Neural cell (in vitro differentiated cells): ENCODE data around the gene DLEU7. TPM values are rescaled to one million over a fixed set of nuclear protein-coding genes. Genes with fewer than 3 reads are reported as not detected.

Experiments
- H2AFZ ChIP-seq: fragments of 200-600, 300-800 bp; sonication (generic), shearing (Covaris generic); 2 replicates; pipeline ENCODE4 v1.6.0; 2014; ENCODE audit warnings: low read depth, mild to moderate bottlenecking, antibody characterized with exemption, low read length, moderate library complexity
- H3F3A ChIP-seq: fragments of 200-600 bp; shearing (Covaris generic); 2 replicates; pipeline ENCODE4 v1.6.1; 2016; ENCODE audit warnings: mild to moderate bottlenecking, moderate library complexity, mixed read lengths, antibody characterized with exemption, low read length; ENCODE audit not compliant: insufficient read depth, poor library complexity, severe bottlenecking
- H3K27ac ChIP-seq: fragments of 200-600, 300-800 bp; sonication (generic), shearing (Covaris generic); 2 replicates; pipeline ENCODE4 v1.5.1; 2014; ENCODE audit warnings: mild to moderate bottlenecking, low read length, moderate library complexity
- H3K27me3 ChIP-seq: fragments of 300-800, 200-600 bp; sonication (generic), shearing (Covaris generic); 2 replicates; pipeline ENCODE4 v1.6.0; 2014; ENCODE audit warnings: mild to moderate bottlenecking, low read depth, low read length, moderate library complexity; ENCODE audit not compliant: insufficient read depth
- H3K36me3 ChIP-seq: fragments of 300-800, 200-600 bp; sonication (generic), shearing (Covaris generic); 2 replicates; pipeline ENCODE4 v1.5.1; 2014; ENCODE audit warnings: mild to moderate bottlenecking, antibody characterized with exemption, low read length, moderate library complexity; ENCODE audit not compliant: insufficient read depth
- H3K4me2 ChIP-seq: fragments of 300-800, 200-600 bp; sonication (generic), shearing (Covaris generic); 2 replicates; pipeline ENCODE4 v1.6.0; 2014; ENCODE audit warnings: mild to moderate bottlenecking, low read length
- H3K4me3 ChIP-seq: fragments of 300-800, 200-600 bp; sonication (generic), shearing (Covaris generic); 2 replicates; pipeline ENCODE4 v1.5.1; 2014; ENCODE audit warnings: mild to moderate bottlenecking, low read length, moderate library complexity
- H3K79me2 ChIP-seq: fragments of 200-600 bp; shearing (Covaris generic); replicated peaks from 2 replicates; pipeline ENCODE4 v1.6.0; 2014; ENCODE audit warnings: mild to moderate bottlenecking, low read length, moderate library complexity; ENCODE audit not compliant: insufficient read depth
- H3K9ac ChIP-seq: fragments of 300-800, 200-600 bp; sonication (generic), shearing (Covaris generic); 2 replicates; pipeline ENCODE4 v1.6.1; 2016; ENCODE audit warnings: mild to moderate bottlenecking, low read length, mixed read lengths
- H3K9me2 ChIP-seq: fragments of 200-600 bp; shearing (Covaris generic); 2 replicates; pipeline ENCODE4 v1.6.1; 2016; ENCODE audit warnings: mild to moderate bottlenecking, low read length, mixed read lengths; ENCODE audit not compliant: insufficient read depth
- H3K9me3 ChIP-seq: fragments of 200-600, 300-800 bp; sonication (generic), shearing (Covaris generic); 2 replicates; pipeline ENCODE4 v1.6.1; 2016; ENCODE audit warnings: mild to moderate bottlenecking, mixed run types, low read length, moderate library complexity, mixed read lengths
- H4K20me1 ChIP-seq: fragments of 200-600 bp; shearing (Covaris generic); 2 replicates; pipeline ENCODE4 v1.6.1; 2016; ENCODE audit warnings: mild to moderate bottlenecking, mixed run types; ENCODE audit not compliant: insufficient read depth
- CTCF ChIP-seq: fragments of 450-650 bp; IDR thresholded peaks from 2 replicates; pipeline ENCODE4 v1.5.1; 2014; ENCODE audit warnings: antibody characterized with exemption, mild to moderate bottlenecking, moderate library complexity; ENCODE audit not compliant: poor library complexity, severe bottlenecking
- EP300 ChIP-seq: fragments of 450-650 bp; conservative IDR thresholded peaks from 2 replicates; pipeline ENCODE4 v1.6.1; 2014; ENCODE audit warnings: antibody characterized with exemption, mild to moderate bottlenecking, moderate library complexity; ENCODE audit not compliant: poor library complexity, severe bottlenecking
- EZH2 ChIP-seq: fragments of 200-600, 300-800 bp; shearing (Covaris generic), sonication (generic); IDR thresholded peaks from 2 replicates; pipeline ENCODE4 v1.6.1; 2014; ENCODE audit warnings: antibody characterized with exemption, low read length, borderline replicate concordance, mild to moderate bottlenecking; ENCODE audit not compliant: insufficient read depth, poor library complexity, severe bottlenecking
- MXI1 ChIP-seq: fragments of 450-650 bp; conservative IDR thresholded peaks from 2 replicates; pipeline ENCODE4 v1.6.1; 2014; ENCODE audit warnings: antibody characterized with exemption, mild to moderate bottlenecking; ENCODE audit not compliant: poor library complexity, severe bottlenecking
- POLR2AphosphoS5 ChIP-seq: IDR thresholded peaks from 2 replicates; pipeline ENCODE4 v1.6.1; 2012
- RAD21 ChIP-seq: fragments of 450-650 bp; conservative IDR thresholded peaks from 2 replicates; pipeline ENCODE4 v1.6.1; 2014; ENCODE audit warnings: antibody characterized with exemption, mild to moderate bottlenecking, moderate library complexity
- REST ChIP-seq: IDR thresholded peaks from 2 replicates; pipeline ENCODE4 v1.6.1; 2012; ENCODE audit warnings: borderline replicate concordance
- SMC3 ChIP-seq: fragments of 450-650 bp; conservative IDR thresholded peaks from 2 replicates; pipeline ENCODE4 v1.6.1; 2014; ENCODE audit warnings: antibody characterized with exemption, mild to moderate bottlenecking, moderate library complexity; ENCODE audit not compliant: poor library complexity
- TAF1 ChIP-seq: IDR thresholded peaks from 2 replicates; pipeline ENCODE4 v1.6.1; 2012; ENCODE audit warnings: low read depth
- polyA plus RNA-seq: library from polyadenylated mRNA; depleted of rRNA; stranded (reverse); fragments of >200 nt; gene quantifications from 2 replicates; pipeline ENCODE4 v1.2.3, GENCODE V29; 2014

The DLEU7 gene
- polyA plus RNA-seq, 1 donor from 2014 or later, result 0.26 TPM

GRCh38 chr13:50845211-50845610 is 1.7 kb upstream of the DLEU7 start:
- H3K27ac ChIP-seq, result no peak overlapping the region
- no peak overlapping the region for H3K4me3 ChIP-seq
- H3K9ac ChIP-seq, result no peak overlapping the region
- H3K4me2 ChIP-seq, result no peak overlapping the region
- no peaks in the 10 kb centered on the region for H3F3A ChIP-seq
- TF ChIP-seq REST (no peak), EZH2 (no peak), EP300 (no peak), CTCF (no peak), TAF1 (no peak), SMC3 (no peak), MXI1 (no peak), POLR2AphosphoS5 (no peak), RAD21 (no peak)
- H3K9me3 ChIP-seq, result no peaks in the 10 kb centered on the region
- no peaks in the 10 kb centered on the region for H3K9me2 ChIP-seq
- no peaks in the 10 kb centered on the region for H3K79me2 ChIP-seq
- H2AFZ ChIP-seq, result no peak overlapping the region
- H4K20me1 ChIP-seq, result no peaks in the 10 kb centered on the region
- H3K27me3 ChIP-seq, result peaks cover 24% of the 10 kb centered on the region
- no peaks in the 10 kb centered on the region for H3K36me3 ChIP-seq

- H3K9me3 ChIP-seq, result no peaks in the 10 kb centered on the region
- H3K27ac ChIP-seq, result no peak overlapping the region
- peaks cover 24% of the 10 kb centered on the region for H3K27me3 ChIP-seq
- H3F3A ChIP-seq, result no peaks in the 10 kb centered on the region
- H4K20me1 ChIP-seq, result no peaks in the 10 kb centered on the region
- no peaks in the 10 kb centered on the region for H3K9me2 ChIP-seq
- H3K4me2 ChIP-seq, result no peak overlapping the region
- no peaks in the 10 kb centered on the region for H3K79me2 ChIP-seq
- H3K9ac ChIP-seq, result no peak overlapping the region
- no peak overlapping the region for H2AFZ ChIP-seq
- peak overlapping the region; percentile 64 for H3K4me3 ChIP-seq
- TF ChIP-seq CTCF, result no peak
- TF ChIP-seq MXI1, result no peak
- TF ChIP-seq TAF1, result no peak
- no peak for TF ChIP-seq EZH2
- TF ChIP-seq EP300, result no peak
- TF ChIP-seq SMC3, result no peak
- TF ChIP-seq POLR2AphosphoS5, result no peak
- no peak for TF ChIP-seq RAD21
- no peak for TF ChIP-seq REST
- no peaks in the 10 kb centered on the region for H3K36me3 ChIP-seq
These were observed 788 bp upstream of the DLEU7 start for GRCh38 chr13:50844084-50844875.
